ENCODE measurements around the gene CAB39L. TPM values are rescaled to one million over a fixed set of nuclear protein-coding genes. Genes with fewer than 3 reads are reported as not detected.

The CAB39L gene
- total and polyA plus RNA-seq, 10 donors = 1.6 to 7.5 (median 5.9) TPM

GRCh38 chr13:49428041-49428763 lies 15.7 kb downstream of the CAB39L start:
- no peaks in the 10 kb centered on the region for H3K4me1 ChIP-seq
- H3K4me3 ChIP-seq = no peak overlapping the region
- no peak for TF ChIP-seq CTCF (IDR thresholded peaks at IDR 0.05 in 8 of 11, conservative IDR thresholded peaks at IDR 0.05 in 3 of 11)
- no peaks in the 10 kb centered on the region for H3K27me3 ChIP-seq (replicated peaks in 1 of 7)
- no peak overlapping the region for H3K27ac ChIP-seq
- intact Hi-C loops (cut with DNase I; ENCODE audit: low total_unique reads) = no loop called here
- WGBS, 5 donors = 87 to 96% (median 91%) methylated on average over 2 of the region's 2 CpGs
- DNase-seq = no peak
- H3K36me3 ChIP-seq = peaks cover 0 to 27% (median 6%) of the 10 kb centered on the region in 6 donors
- H3K9me3 ChIP-seq = no peaks in the 10 kb centered on the region

GRCh38 chr13:49424011-49424560 lies 19.8 kb downstream of the CAB39L start:
- Histone ChIP-seq H3K9me3 (no peaks in the 10 kb centered on the region), H3K27me3 (replicated peaks in 1 of 7) (no peaks in the 10 kb centered on the region), H3K4me3 (no peak overlapping the region), H3K27ac (no peak overlapping the region), H3K36me3 (peaks cover 0 to 13% (median 0%) of the 10 kb centered on the region in 6 donors), H3K4me1 (no peaks in the 10 kb centered on the region)
- 77 to 86% (median 81%) methylated on average over 7 of the region's 7 CpGs for WGBS, 5 donors
- intact Hi-C loops (cut with DNase I; ENCODE audit: low total_unique reads) = no loop called here
- no peak for DNase-seq
- no peak for TF ChIP-seq POLR2AphosphoS5 (IDR thresholded peaks at IDR 0.05)
- no peak for TF ChIP-seq POLR2A (IDR thresholded peaks at IDR 0.05)
- no peak for TF ChIP-seq CTCF (IDR thresholded peaks at IDR 0.05 in 8 of 11, conservative IDR thresholded peaks at IDR 0.05 in 3 of 11)

- Histone ChIP-seq H3K4me3 (no peak overlapping the region), H3K4me1 (peaks cover 0 to 8% (median 0%) of the 10 kb centered on the region in 6 donors), H3K9me3 (no peaks in the 10 kb centered on the region), H3K36me3 (no peaks in the 10 kb centered on the region), H3K27ac (no peak overlapping the region), H3K27me3 (replicated peaks in 1 of 7) (no peaks in the 10 kb centered on the region)
- no peak for TF ChIP-seq POLR2AphosphoS5 (IDR thresholded peaks at IDR 0.05)
- peak in 2 of 11 experiments; percentile 6 to 16 for TF ChIP-seq CTCF (IDR thresholded peaks at IDR 0.05 in 8 of 11, conservative IDR thresholded peaks at IDR 0.05 in 3 of 11)
- 85 to 90% (median 86%) methylated on average over 3 of the region's 3 CpGs for WGBS, 5 donors
- intact Hi-C loops (cut with DNase I; ENCODE audit: low total_unique reads) = no loop called here
- DNase-seq = no peak
Observed at GRCh38 chr13:49421391-49421790, 22.5 kb downstream of the CAB39L start.

DNA sequence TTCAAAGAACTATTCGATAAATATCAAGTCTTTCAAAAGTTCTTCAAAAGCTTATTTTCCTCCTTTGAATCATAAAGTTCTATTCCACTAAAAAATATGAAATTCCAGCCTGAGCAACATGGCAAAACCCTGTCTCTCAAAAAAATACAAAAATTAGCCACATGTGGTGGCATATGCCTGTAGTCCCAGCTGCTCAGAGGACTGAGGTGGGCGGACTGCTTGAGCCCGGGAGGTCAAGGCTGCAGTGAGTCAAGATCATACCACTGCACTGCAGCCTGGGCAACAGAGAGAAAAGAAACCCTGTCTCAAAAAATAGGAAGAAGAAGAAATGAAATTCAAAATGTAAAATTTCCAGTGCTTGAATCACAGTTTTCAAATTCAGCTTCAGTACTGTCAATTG lies 24.6 kb downstream of the CAB39L start:
- Histone ChIP-seq H3K4me1 (peaks cover 0 to 8% (median 0%) of the 10 kb centered on the region in 6 donors), H3K36me3 (no peaks in the 10 kb centered on the region), H3K4me3 (no peak overlapping the region), H3K27me3 (replicated peaks in 1 of 7) (no peaks in the 10 kb centered on the region), H3K27ac (no peak overlapping the region), H3K9me3 (no peaks in the 10 kb centered on the region)
- 76 to 91% (median 81%) methylated on average over 3 of the region's 3 CpGs for WGBS, 5 donors
- no peak for TF ChIP-seq POLR2AphosphoS5 (IDR thresholded peaks at IDR 0.05)
- TF ChIP-seq POLR2A (IDR thresholded peaks at IDR 0.05) = no peak
- no peak for TF ChIP-seq CTCF (IDR thresholded peaks at IDR 0.05 in 8 of 11, conservative IDR thresholded peaks at IDR 0.05 in 3 of 11)
- intact Hi-C loops (cut with DNase I; ENCODE audit: low total_unique reads) = no loop called here
- no peak for DNase-seq
